ENCODE measurements around the gene ATP5ME.
"Not testable (repeated sequence)": the region's sequence is repeated elsewhere in the genome, so short reads cannot be mapped to it uniquely, and the experiment has no call there.

The ATP5ME gene

DNA sequence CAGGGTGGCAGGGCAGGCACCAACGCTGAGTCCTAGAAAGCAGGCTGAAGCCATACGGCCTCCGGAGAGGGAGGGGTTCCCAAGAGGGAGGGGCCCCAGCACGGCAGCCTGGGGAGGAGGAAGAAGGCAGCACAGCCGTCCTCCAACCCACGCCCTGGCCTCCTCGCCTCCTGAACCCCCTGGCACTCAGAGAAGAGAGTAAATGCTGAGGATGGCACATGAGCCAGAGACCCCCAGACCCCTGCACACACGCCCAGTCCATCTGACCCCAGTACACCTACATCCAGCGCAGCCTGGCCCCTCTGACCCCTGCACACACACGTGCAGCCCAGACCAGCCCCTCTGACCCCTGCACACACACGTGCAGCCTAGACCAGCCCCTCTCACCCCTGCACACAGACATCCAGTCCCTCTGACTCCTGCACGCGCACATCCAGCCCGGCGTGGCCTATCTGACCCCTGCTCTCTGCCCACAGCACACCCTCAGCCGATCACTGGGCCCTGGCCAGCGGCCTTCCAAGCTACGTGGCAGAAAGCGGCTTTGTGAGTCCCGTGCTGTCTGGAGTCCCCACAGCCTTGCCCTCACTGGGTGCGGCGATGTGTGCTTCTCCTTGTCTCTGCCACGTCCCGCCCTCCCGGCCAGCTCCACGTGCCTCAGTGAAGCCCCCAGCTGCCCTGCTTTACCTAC is 18.5 kb downstream of the ATP5ME start:
- no peak for DNase-seq (ENCODE audit: low read depth)

DNA sequence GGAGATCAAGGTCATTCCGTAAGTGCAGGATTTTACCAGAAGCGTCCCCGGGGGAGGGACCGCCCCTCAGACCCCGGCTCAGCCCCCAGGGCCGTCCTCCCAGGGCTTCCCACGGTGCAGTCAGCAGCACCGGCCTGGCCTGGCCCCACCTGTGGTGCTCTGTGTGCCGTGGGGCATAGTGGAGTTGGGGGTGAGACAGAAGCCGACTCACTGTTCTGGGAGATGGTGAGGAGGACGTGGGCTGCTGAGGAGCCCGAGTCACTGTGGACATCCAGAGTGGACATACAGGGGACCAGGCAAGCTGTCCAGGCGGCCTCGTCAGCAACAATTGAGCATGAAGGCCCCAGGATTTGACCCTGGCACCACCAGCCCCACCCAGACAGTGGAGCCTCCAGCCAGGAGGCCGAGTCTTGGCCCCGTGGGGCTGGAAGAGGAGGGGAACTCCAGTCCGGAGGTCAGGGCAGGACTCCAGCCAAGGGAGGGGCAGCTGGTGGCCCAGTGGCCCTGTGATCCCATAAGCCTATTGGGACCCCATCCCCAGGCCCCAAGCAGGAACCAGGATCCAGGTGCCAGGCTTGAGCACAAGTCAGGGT is 19.1 kb downstream of the ATP5ME start:
- DNase-seq (ENCODE audit: low read depth) = no peak

DNA sequence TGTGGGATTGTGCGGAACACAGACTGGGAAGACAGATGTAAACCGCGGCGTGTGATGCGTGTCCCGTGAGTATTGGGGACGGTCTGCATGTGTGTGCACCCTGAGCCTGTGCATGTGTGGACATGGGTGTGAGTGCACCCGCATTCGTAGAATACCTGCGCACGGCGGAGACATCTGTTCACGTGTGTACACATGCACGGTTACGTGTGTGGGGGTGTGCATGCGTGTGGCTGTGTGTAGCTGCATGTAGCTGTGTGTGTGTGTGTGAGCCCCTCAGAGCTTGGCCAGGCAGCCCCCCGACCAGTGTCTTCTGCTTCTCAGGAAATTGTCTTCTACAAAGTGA is 19.6 kb downstream of the ATP5ME start:
- no peak for DNase-seq (ENCODE audit: low read depth)

DNA sequence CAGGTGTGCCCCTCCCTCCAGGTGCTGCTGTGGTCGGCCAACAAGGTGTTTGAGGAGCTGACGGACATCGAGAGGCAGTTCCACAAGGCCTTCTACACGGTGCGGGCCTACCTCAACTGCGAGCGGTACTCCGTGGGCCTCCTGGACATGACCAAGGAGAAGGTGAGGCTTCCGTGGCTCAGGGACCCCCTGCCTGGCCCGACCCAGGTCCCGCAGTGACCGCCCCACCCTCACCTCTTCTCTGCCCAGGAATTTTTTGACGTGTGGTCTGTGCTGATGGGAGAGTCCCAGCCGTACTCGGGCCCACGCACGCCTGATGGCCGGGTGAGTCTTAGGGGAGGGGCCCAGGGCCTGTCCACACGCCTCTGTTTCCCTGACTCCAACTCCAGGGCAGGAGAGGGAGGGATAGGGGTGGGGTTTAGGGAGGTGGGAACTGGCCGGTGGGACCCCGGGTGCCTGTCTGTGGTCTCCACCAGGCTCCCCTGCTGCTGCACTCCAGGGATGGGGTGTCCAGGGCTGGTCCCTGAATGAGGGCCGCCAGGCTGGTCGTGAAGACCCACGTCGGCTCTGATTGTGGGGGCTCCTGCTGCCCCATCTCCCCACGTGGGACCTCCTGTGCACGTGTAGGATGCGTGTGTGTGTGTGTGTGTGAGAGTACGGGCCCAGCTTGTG is 20.1 kb downstream of the ATP5ME start:
- DNase-seq (ENCODE audit: low read depth) = no peak

DNA sequence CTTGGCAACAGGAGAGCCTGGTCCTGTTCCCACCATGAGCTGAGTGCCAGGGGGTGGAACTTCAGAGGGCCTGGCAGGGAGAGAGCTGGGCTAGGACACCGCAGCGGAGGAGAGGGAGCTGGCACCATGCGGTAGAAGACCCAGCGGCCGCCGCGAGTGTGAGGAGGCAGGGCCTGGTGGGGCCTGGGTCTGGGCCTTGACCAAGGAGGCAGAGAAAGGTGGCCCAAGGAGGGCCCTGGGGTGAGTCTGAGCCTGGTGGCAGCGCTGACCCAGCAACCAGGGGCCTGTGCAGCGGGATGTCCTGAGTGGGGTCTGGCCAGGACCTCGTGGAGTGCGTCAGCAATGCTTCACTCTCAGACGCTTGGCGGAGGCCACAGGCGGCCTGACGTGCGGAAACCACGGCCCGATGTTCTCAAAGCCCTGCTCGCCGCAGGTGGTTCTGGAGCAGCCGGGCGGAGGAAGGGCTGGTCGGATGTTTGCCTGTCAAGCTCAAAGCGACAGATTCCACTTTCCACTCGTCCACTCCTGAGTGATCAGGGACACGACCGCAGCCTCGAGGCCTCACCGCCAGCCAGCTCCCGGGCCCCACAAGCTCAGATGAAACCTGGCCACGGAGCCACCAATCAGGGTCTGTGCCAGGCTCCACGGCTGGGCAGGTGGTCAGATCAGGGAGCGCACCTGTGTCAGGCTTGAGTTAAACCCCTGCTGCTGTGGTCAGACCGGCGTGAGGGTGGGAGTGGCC is 20.8 kb downstream of the ATP5ME start:
- DNase-seq (ENCODE audit: low read depth) = no peak

DNA sequence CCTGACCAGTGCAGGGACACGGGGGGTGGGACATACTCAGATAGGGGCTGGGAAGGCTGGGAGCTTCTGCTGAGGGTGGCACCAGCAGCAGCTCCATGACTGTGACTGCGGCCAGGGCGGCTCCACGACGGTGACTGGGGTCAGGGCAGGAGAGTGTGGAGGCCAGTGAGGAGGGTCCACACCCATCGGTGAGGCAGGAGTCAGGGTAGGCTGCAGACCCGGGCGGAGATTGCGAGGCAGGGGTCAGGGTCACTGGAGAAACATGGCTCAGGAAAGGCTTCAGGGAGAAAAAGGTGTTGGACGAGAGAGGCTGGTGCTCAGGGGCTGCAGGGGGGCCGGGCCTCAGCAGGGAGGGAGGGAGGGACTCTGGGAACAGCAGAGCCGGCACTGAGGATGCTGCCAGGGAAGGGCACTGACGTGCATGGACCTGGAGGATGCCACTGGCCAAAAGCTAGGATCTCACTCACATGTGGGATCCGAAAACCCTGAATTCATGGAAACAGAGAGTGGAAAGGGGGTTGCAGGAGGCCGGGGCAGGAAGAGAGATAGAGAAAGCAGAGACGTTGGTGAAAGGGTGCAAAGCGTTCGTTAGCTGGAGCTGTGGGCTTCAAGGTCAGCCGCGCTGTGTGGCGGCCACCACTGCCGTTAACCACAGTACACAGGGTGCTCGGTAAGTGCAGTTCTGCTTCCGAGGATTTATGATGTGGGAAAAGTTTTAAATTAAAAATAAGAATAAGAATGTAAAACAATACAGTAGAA is 22.0 kb downstream of the ATP5ME start:
- DNase-seq (ENCODE audit: low read depth) = no peak

DNA sequence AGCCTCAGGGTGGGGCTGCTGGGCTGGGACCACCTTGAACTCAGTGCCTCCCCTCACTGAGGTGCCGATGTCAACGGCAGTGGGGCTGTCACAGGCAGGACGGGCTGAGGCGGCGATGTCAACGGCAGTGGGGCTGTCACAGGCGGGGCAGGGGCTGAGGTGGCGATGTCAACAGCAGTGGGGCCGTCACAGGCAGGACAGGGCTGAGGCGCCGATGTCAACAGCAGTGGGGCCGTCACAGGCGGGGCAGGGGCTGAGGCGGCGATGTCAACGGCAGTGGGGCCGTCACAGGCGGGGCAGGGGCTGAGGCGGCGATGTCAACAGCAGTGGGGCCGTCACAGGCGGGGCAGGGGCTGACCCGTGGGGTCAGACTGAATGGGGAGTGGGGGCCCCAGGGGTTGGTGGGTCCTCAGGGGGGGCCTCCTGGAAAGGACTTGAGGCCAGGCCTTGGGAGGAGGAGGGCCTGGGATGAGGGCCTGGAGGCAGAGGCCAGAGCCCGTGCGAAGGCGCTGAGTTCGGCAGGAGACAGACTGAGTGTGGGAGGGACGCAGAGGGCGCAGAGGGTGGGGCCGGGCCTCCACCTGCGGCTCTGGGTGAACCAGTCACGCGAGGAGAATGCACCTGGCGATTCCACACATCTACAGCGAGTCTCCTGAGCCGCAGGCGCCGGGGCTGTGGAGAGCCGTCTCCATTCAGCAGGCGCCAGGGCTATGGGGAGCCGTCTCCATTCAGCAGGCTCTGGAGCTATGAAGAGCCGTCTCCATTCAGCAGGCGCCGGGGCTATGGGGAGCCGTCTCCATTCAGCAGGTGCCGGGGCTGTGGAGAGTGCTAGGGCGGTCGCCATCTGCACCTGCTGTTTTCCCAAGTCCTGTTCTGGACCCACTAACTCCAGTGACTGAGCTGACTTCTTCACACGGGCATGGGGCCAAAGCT is 22.9 kb downstream of the ATP5ME start:
- DNase-seq (ENCODE audit: low read depth) = no peak

DNA sequence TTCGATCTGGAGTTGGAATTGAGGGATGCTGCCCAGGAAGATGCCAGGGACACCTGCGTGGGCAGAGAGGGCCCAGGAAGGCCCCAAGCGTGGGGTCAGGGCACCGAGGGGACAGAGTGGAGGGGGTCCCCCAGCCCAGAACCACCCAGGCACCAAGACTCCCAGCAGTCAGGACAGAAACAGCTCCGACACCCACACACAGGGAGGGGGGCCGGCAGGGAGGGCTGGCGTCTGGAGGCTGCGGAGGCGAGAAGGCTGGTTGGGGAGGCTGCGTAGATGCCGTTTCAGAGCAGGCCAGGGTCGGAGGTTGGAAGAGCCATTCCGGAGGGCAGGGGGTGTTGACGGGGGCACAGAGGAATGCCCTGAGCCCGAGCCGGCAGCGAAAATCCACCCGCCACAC is 23.6 kb downstream of the ATP5ME start:
- DNase-seq (ENCODE audit: low read depth) = no peak

DNA sequence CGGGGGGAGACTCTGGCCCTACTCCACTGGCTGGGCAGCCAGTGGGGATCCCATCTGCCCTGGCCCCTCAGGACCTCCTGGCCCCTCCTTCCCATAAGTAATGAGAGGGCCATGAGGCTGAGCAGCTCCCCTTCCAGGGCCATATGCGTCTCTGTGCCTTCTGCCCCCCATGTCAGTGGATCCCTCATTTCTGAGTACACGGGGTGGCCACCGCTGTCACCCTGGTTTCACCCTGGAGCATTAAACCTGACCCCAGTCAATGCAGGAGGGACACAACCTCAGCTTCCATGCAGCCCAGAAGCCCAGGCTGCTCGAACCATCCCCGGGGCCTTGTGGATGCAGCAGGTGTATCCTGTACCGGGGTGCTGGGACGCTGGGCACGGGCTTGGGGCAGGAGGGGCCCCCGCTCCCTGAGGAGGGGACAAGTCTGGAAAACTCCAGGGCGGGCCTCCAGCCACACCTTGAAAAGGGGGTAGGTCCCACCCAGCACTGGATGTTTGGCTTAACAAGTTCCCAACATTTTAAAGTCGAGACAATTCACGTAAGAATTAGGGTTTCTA is 24.2 kb downstream of the ATP5ME start:
- DNase-seq (ENCODE audit: low read depth) = no peak

DNA sequence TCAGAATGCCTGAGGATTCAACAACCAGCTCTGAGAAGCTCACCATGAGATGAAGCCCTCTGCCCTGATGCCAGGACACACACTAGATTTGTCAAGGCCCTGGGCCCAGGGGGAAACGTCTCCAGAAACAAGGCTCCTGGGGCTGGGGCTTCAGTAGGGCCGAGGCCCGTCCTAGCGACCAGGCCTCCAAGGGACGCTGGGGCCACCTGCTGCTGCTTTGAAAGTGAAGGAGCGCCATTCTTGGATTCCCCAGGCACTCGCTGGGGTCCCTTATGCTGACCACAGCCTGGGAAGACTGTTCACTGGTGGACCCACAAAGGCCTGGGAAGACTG is 24.8 kb downstream of the ATP5ME start:
- no peak for DNase-seq (ENCODE audit: low read depth)

DNA sequence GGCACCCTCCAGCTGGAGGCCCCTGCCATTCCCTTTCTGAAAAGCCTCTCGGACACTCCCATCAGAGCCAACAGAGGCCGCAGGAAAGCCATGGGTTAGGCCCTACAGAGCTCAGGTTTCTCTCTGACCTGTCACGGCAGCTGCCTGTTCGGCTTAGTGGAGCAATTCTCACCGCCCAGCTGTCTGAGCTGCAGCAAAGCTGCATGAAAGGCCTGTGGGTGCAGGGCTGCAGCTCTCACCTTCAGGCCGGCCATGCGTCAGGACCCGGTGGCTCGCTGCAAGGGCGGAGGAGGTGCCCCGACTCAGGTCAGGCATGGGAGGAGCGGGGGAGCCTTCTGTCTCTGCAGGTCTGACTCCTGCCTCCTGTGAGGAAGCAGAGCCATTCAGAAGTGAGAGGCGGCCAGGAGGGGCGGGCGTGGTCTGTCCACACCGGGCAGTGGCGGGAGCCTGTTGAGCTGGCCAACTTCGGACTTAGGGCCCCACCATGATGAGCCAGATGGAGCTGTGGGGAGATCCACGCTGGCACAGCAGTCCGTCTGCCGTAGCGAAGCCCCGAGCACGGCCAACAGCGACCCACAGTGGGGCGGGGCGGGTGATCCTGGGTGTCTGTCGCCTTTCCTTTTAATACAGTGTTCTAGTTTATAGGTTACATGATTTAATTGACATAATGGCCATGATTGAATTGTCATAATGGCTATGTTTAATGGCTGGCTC is 25.3 kb downstream of the ATP5ME start:
- DNase-seq (ENCODE audit: low read depth) = no peak

DNA sequence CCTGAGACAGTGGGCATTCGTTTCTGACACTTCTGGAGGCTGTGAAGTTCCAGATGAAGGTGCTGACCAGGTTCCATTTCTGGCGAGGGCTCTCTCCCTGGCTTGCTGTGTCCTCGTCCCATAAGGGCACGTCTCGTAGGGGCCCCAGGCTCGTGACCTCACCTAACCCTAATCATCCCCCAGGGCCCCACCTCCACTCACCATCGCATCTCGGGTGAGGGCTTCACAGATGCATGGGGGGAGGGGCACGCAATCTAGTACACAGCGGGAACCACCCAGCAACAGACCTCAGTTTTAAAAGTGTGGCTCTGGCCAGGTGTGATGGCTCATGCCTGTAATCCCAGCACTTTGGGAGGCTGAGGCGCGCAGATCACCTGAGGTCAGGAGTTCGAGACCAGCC is 26.6 kb downstream of the ATP5ME start:
- DNase-seq (ENCODE audit: low read depth) = no peak

DNA sequence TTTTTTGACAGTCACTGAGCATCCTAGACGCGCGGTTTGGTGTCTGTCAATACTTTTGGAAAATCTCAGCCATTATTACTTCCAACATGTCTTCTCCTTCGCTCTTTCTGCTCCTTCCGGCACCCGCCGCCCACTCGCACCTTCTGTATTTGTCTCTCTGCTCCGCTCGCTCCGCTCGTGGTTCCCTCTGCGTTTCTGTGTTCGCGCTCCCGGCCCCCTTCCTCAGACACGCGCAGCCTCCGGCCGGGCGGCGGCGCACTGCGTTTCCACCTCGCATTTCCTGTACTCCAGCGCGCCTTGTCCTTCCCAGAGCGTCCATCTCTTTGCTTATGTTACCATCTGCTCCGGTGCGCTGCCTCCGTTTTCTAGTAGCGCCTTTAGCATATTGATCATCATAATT is 27.6 kb downstream of the ATP5ME start:
- no peak for DNase-seq (ENCODE audit: low read depth)

DNA sequence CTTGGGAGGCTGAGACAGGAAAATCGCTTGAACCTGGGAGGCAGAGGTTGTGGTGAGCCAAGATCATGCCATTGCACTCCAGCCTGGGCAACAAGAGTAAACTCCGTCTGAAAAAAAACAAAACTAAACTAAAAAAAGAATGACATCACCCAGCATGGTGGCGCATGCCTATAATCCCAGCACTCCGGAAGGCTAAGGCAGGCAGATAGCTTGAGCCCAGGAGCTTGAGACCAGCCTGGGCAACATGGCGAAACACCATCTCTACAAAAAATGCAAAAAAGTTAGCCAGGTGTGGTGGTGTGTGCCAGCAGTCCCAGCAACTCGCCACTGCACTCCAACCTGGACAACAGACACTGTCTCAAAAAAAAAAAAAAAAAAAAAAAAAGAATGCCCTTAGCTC is 31.7 kb downstream of the ATP5ME start:
- DNase-seq (ENCODE audit: low read depth) = not testable (repeated sequence)

DNA sequence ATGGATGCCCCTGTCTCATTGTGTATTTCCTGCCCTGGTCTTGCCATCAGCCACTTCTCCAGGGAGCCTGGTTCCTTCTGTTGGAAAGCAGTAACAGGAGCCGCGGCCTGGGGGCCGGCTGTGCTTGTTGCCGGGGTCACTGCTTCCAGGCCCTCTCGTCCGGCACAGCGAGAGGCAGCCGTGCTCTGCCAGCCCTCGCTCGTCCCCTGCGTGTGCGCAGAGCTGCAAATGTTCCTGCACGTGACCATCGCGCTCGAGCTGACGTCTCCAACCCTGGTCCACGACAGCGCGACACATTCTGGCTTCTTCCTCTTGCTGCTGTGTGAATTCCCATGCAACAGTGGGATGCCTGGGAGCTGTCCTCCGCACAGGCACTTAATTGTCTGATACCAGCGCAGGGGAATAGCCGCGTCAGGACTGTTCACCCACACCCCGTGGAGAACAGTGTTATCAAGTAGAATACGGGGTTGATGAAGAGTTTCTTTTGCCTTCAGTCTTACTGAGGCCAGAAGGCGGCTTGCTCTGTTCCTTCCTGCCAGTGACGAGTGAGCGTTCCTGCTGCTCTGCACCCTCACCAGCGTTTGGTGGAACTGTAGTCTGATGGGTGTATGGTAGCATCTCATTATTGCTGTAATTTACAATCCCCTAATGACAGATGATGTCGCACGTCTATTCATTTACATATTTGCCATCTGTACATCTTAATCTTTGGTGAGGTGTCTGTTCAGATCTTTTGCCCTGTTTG is 36.4 kb downstream of the ATP5ME start:
- no peak for DNase-seq (ENCODE audit: low read depth)

DNA sequence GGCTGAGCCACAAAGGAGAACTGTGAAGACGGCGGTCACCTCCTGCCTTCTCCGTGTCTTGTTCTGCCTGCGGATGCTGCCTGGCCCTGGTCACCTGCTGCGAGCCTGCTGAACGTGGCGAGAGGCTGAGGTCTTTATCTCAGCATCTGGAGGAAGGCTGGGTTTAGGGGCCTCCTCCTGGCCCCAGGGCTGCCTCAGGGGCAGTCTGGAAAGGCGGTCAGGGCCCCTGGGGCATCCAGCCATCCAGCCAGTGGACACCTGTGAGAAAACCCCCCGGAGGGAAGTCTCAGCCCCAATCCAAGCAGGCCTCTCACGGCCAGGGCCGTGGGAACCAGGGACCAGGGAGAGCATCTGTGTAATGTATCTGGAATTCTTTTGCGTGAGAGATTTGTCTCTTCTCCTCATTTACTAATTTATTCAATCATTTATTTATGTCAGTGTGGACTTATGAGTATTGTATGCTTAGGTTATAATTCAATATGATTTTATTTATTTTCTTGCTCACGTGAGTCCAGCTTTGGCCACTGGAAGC is 37.4 kb downstream of the ATP5ME start:
- DNase-seq (ENCODE audit: low read depth) = no peak

DNA sequence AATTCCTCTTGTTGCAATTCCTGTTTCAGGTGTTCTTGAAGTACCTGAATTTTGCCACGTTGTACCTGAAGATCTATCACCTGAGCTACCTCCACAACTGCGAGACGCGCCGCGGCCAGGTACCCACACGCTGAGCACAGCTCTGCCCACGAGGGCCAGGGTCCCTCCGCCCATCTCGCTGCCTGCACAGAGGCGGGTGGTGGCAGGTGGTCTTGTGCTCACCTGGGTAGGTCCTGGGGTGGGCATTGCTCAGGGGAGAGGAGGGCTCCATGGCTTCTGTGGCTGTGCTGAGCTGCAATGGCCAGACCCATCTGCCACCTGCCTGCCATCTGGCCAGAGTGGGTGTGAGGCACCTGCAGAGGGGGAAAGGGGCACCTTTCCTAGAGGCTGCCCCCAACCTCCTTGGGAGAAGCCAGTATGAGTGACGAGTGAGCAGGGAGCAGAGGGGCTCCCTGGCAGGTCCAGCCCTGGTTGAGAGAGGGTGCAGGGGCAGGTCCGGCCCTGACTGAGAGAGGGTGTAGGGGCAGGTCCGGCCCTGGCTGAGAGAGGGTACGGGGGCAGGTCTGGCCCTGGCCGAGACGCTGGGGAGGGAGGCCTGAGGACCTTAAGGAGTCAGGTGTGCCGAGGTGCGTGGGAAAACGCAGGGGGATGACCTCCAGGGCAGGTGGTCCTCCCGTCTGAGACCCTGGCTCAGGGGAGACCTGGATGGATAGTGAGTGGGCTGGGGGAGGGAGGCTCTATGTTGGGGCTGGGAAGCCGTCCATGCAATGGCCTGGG is 38.0 kb downstream of the ATP5ME start:
- DNase-seq (ENCODE audit: low read depth) = no peak

DNA sequence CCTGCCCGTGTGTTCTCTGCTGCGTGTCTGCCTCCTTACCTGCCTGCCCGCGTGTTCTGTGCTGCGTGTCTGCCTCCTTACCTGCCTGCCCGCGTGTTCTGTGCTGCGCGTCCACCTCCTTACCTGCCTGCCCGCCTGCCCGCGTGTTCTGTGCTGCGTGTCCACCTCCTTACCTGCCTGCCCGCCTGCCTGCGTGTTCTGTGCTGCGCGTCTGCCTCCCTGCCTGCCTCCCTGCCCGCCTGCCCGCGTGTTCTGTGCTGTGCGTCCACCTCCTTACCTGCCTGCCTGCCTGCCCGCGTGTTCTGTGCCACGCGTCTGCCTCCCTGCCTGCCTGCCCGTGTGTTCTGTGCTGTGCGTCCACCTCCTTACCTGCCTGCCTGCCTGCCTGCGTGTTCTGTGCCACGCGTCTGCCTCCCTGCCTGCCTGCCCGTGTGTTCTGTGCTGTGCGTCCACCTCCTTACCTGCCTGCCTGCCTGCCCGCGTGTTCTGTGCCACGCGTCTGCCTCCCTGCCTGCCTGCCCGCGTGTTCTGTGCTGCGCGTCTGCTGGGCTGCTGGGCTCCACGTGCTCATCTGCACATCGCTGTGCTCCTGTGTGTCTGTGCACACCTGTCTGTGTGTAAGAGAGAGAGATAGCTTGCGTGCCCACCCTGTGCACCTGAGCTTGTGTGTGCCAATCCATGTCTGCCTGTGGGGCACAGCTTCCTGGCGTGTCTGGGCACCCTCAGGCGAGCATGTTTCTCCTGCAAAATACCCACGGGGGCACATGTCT is 38.8 kb downstream of the ATP5ME start:
- not testable (repeated sequence) for DNase-seq (ENCODE audit: low read depth)

All from T-helper 22 cell (primary cell).